Esophagus (tissue), 2 donors: Measurements from ENCODE around the gene ATRN. TPM values are rescaled to one million over a fixed set of nuclear protein-coding genes. Genes with fewer than 3 reads are reported as not detected.

Experiments
- H3K27ac ChIP-seq, 2 donors: one replicate each; pipeline ENCODE4 v1.5.1; 2013; ENCODE audit warnings: low read depth in 2 of 2, mild to moderate bottlenecking in 2 of 2, inconsistent platforms in 1 of 2, low read length in 1 of 2, moderate library complexity in 1 of 2
- H3K27me3 ChIP-seq, 2 donors: one replicate each; pipeline ENCODE4 v1.6.1; 2013; ENCODE audit warnings: low read length in 2 of 2, control low read depth in 1 of 2, mild to moderate bottlenecking in 1 of 2; ENCODE audit not compliant: insufficient read depth in 2 of 2, control insufficient read depth in 1 of 2
- H3K36me3 ChIP-seq, 2 donors: one replicate each; pipeline ENCODE4 v1.6.1; 2013; ENCODE audit warnings: low read length in 1 of 2; ENCODE audit not compliant: control insufficient read depth in 2 of 2, insufficient read depth in 2 of 2
- H3K4me1 ChIP-seq, 2 donors: one replicate each; pipeline ENCODE4 v1.6.1; 2013; ENCODE audit warnings: low read length in 1 of 2; ENCODE audit not compliant: control insufficient read depth in 2 of 2, insufficient read depth in 2 of 2
- H3K4me3 ChIP-seq, 2 donors: one replicate each; pipeline ENCODE4 v1.5.1; 2013; ENCODE audit warnings: low read length in 2 of 2, mild to moderate bottlenecking in 2 of 2, low read depth in 1 of 2, moderate library complexity in 1 of 2
- H3K9me3 ChIP-seq, 2 donors: one replicate each; pipeline ENCODE4 v1.6.1; 2013; ENCODE audit warnings: mild to moderate bottlenecking in 2 of 2, low read depth in 1 of 2, low read length in 1 of 2, moderate library complexity in 1 of 2; ENCODE audit not compliant: control insufficient read depth in 2 of 2, insufficient read depth in 1 of 2
- WGBS, 2 donors: extraction: QIAGEN DNeasy Blood & Tissue Kit; methylation state at CpG; one replicate each; pipeline ENCODE4 v1.1.7; 2013; 5-methylcytosine and 5-hydroxymethylcytosine counted together
- polyA plus RNA-seq, 2 donors: library from polyadenylated mRNA; stranded (reverse); fragments of 200-250 nt; gene quantifications; one replicate each; pipeline ENCODE4 v1.2.3, GENCODE V29; 2013
- donor health status: healthy with polysubstance abuse.
- donor health status: Bipolar disorder and iron deficiency.

Gene ATRN
- polyA plus RNA-seq, 2 donors: 2.4 to 5.1 TPM

- Histone ChIP-seq H3K9me3 (no peaks in the 10 kb centered on the region), H3K27ac (no peak overlapping the region), H3K27me3 (no peaks in the 10 kb centered on the region), H3K4me1 (no peaks in the 10 kb centered on the region), H3K4me3 (no peak overlapping the region), H3K36me3 (no peaks in the 10 kb centered on the region)
- WGBS, 2 donors: 79 to 93% methylated on average over 2 of the region's 2 CpGs
These were observed 33.8 kb upstream of the ATRN start for GRCh38 chr20:3436864-3437574.

DNA sequence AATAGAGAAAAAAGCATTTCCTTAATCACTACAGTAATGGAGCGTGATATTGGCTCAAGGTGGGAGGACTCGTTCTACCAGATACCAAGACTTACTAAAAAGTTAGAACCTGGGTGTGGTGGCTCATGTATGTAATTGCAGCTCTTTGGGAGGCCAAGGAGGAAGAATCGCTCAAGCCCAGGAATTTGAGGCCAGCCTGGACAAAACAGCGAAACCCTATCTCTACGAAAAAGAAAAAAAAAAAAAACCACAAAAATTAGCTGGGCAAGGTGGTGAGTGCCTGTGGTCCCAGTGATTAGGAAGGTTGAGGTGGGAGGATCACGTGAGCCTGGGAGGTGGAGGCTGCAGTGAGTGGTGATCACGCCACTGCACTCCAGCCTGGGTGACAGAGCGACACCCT, 24.0 kb upstream of the ATRN start:
- H3K9me3 ChIP-seq: no peaks in the 10 kb centered on the region
- 66 to 74% methylated on average over 8 of the region's 8 CpGs for WGBS, 2 donors

DNA sequence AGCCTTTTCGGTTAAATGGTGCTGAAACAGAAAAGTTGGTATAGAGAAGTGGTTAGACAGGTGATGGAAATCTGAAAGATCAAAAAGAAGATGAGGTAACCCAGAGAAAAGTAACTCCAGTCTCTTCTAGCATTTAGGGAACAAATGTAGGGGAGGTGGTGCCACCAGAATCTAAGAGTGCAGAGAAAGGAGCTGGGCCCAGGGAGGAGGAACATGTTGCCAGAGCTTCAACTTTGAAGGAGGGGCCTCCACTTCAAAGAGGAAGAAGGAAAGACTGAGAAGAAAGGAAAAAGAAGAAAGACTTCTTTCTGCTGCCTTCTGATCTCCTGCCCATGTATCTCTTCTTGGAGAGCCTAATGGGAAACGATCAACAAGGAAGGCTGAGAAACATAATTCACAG, 23.5 kb upstream of the ATRN start:
- 79 to 86% methylated on average over 2 of the region's 2 CpGs for WGBS, 2 donors
- Histone ChIP-seq H3K4me1 (no peaks in the 10 kb centered on the region), H3K4me3 (no peak overlapping the region), H3K9me3 (no peaks in the 10 kb centered on the region), H3K36me3 (no peaks in the 10 kb centered on the region), H3K27me3 (no peaks in the 10 kb centered on the region), H3K27ac (no peak overlapping the region)

More for the DNA sequence above, 24.0 kb upstream of the ATRN start:
- Histone ChIP-seq H3K36me3 (no peaks in the 10 kb centered on the region), H3K4me3 (no peak overlapping the region), H3K27ac (peak overlapping the region in 1 of 2 donors; percentile 42), H3K27me3 (no peaks in the 10 kb centered on the region), H3K4me1 (no peaks in the 10 kb centered on the region)

DNA sequence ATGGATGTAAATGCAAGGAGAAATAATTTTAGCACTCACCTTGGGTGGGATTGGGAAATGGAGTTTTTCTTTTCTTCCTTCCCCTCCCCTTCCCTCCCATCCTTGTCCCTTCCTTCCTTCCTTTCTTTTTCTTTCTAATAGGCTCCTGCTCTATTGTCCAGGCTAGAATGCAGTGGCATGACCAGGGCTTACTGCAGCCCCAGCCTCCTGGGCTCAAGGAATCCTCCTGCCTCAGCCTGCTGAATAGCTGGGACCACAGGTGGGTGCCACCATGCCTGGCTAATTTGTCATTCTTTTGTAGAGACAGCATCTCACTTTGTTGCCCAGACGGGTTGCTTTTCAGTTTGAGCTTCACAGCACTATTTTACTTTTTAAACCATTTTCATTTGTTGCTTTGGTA, 21.5 kb upstream of the ATRN start:
- no peaks in the 10 kb centered on the region for H3K4me1 ChIP-seq
- no peaks in the 10 kb centered on the region for H3K36me3 ChIP-seq
- WGBS, 2 donors: 73 to 81% methylated on average over 1 of the region's 1 CpG
- H3K27ac ChIP-seq: no peak overlapping the region
- H3K9me3 ChIP-seq: no peaks in the 10 kb centered on the region
- no peak overlapping the region for H3K4me3 ChIP-seq
- H3K27me3 ChIP-seq: no peaks in the 10 kb centered on the region

GRCh38 chr20:3452136-3452535, 18.7 kb upstream of the ATRN start:
- Histone ChIP-seq H3K27me3 (no peaks in the 10 kb centered on the region), H3K4me1 (no peaks in the 10 kb centered on the region), H3K9me3 (no peaks in the 10 kb centered on the region), H3K27ac (no peak overlapping the region), H3K4me3 (no peak overlapping the region), H3K36me3 (no peaks in the 10 kb centered on the region)
- WGBS, 2 donors: 67 to 76% methylated on average over 2 of the region's 2 CpGs

- Histone ChIP-seq H3K27me3 (no peaks in the 10 kb centered on the region), H3K4me1 (no peaks in the 10 kb centered on the region), H3K4me3 (no peak overlapping the region), H3K27ac (no peak overlapping the region), H3K36me3 (no peaks in the 10 kb centered on the region), H3K9me3 (no peaks in the 10 kb centered on the region)
- 80 to 83% methylated on average over 4 of the region's 4 CpGs for WGBS, 2 donors
These were observed 18.1 kb upstream of the ATRN start for GRCh38 chr20:3452690-3453089.

DNA sequence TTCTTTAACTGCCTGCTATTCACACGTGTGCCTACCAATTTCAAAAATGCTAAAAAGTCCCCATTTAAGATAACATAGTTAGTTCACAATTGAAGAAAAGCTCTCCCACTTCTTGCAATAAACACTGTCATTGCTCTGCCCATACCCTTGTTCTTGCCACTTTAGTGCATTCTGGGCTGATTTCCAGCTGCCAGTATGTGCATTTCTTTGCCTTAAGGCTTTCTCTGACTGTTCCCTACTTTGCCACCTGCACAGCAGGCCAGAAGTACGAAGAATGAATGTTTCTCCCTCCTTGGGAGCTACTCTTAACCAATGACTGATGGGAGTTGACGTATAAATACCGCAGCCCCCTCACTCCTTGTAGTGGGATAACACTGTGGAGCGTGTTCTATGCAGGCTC, 16.0 kb upstream of the ATRN start:
- no peaks in the 10 kb centered on the region for H3K27me3 ChIP-seq
- no peak overlapping the region for H3K27ac ChIP-seq
- H3K36me3 ChIP-seq: no peaks in the 10 kb centered on the region
- WGBS, 2 donors: 41 to 63% methylated on average over 5 of the region's 5 CpGs
- no peaks in the 10 kb centered on the region for H3K9me3 ChIP-seq
- H3K4me3 ChIP-seq: no peak overlapping the region
- no peaks in the 10 kb centered on the region for H3K4me1 ChIP-seq

GRCh38 chr20:3456648-3457047, 14.2 kb upstream of the ATRN start:
- Histone ChIP-seq H3K27ac (no peak overlapping the region), H3K4me3 (no peak overlapping the region), H3K27me3 (no peaks in the 10 kb centered on the region), H3K36me3 (no peaks in the 10 kb centered on the region), H3K9me3 (no peaks in the 10 kb centered on the region), H3K4me1 (no peaks in the 10 kb centered on the region)
- WGBS, 2 donors: 65 to 67% methylated on average over 4 of the region's 4 CpGs

- no peak overlapping the region for H3K27ac ChIP-seq
- no peaks in the 10 kb centered on the region for H3K27me3 ChIP-seq
- no peaks in the 10 kb centered on the region for H3K36me3 ChIP-seq
- WGBS, 2 donors: 68 to 89% methylated on average over 1 of the region's 1 CpG
- H3K9me3 ChIP-seq: no peaks in the 10 kb centered on the region
- H3K4me3 ChIP-seq: no peak overlapping the region
- no peaks in the 10 kb centered on the region for H3K4me1 ChIP-seq
These were observed 10.9 kb upstream of the ATRN start for GRCh38 chr20:3459881-3460307.

DNA sequence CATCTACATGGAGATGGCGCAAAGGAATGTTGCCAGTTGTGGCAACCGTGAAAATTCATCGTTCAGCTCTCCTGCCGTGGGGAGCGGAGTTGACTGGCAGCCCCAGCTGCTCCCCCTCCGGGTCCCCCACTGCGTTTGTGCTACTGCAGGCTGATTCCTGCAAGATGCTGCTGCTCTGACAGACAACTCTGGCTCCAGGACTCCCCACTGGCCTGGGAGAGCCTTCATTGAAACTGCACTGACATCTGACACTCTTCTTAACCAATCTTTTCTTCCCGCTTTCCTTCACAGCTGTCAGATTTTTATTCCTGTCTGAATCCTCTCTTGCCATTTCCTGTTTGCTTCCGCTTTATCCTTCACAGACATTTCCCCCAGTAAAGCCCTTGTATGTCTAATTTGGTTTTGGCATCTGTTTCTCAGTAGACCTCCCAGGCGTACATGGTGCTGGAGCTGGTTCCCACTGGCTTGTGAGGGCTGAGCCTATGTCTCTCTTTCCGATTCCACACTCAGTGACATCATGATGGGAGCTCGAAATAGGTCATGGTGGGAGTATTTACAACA, 9.5 kb upstream of the ATRN start:
- H3K9me3 ChIP-seq: no peaks in the 10 kb centered on the region
- no peak overlapping the region for H3K27ac ChIP-seq
- no peaks in the 10 kb centered on the region for H3K27me3 ChIP-seq
- WGBS, 2 donors: 57 to 61% methylated on average over 12 of the region's 12 CpGs
- H3K4me3 ChIP-seq: no peak overlapping the region
- no peaks in the 10 kb centered on the region for H3K36me3 ChIP-seq
- no peaks in the 10 kb centered on the region for H3K4me1 ChIP-seq
